DOHH2 (cell line): ENCODE data around the gene NUDT19.
"Not testable (repeated sequence)": the region's sequence is repeated elsewhere in the genome, so short reads cannot be mapped to it uniquely, and the experiment has no call there.

Experiments used
- H3F3A ChIP-seq: fragments of 200-600 bp; sonication (generic), shearing (Covaris generic); 2 replicates; pipeline ENCODE4 v1.6.0; 2016; ENCODE audit warnings: antibody characterized with exemption, mild to moderate bottlenecking; ENCODE audit not compliant: control insufficient read depth, insufficient read depth
- H3K27ac ChIP-seq: fragments of 200-600 bp; sonication (generic); 2 replicates; pipeline ENCODE4 v1.5.1; 2014; ENCODE audit warnings: low read depth, mild to moderate bottlenecking, low read length, moderate library complexity
- H3K27me3 ChIP-seq: fragments of 200-600 bp; sonication (generic); 2 replicates; pipeline ENCODE4 v1.6.1; 2014; ENCODE audit warnings: mild to moderate bottlenecking, low read length, mixed read lengths; ENCODE audit not compliant: control insufficient read depth
- H3K36me3 ChIP-seq: fragments of 200-600 bp; sonication (generic); 2 replicates; pipeline ENCODE4 v1.6.1; 2014; ENCODE audit warnings: mild to moderate bottlenecking, low read length, moderate library complexity, mixed read lengths; ENCODE audit not compliant: control insufficient read depth
- H3K4me1 ChIP-seq: fragments of 200-600 bp; sonication (generic); 2 replicates; pipeline ENCODE4 v1.6.1; 2014; ENCODE audit warnings: mild to moderate bottlenecking, low read length, mixed read lengths; ENCODE audit not compliant: control insufficient read depth
- H3K4me2 ChIP-seq: fragments of 200-600 bp; sonication (generic); 2 replicates; pipeline ENCODE4 v1.6.0; 2014; ENCODE audit warnings: mild to moderate bottlenecking, low read length, moderate library complexity
- H3K4me3 ChIP-seq: fragments of 200-600 bp; sonication (generic); 2 replicates; pipeline ENCODE4 v1.5.1; 2014; ENCODE audit warnings: mild to moderate bottlenecking, low read length, mixed read lengths
- H3K79me2 ChIP-seq: fragments of 200-600 bp; sonication (generic); 2 replicates; pipeline ENCODE4 v1.6.1; 2014; ENCODE audit warnings: mild to moderate bottlenecking, low read length, mixed read lengths; ENCODE audit not compliant: control insufficient read depth
- H3K9me2 ChIP-seq: fragments of 200-600 bp; sonication (generic); replicated peaks from 2 replicates; pipeline ENCODE4 v1.6.1; 2014; ENCODE audit warnings: mild to moderate bottlenecking, low read length, mixed read lengths; ENCODE audit not compliant: control insufficient read depth
- H3K9me3 ChIP-seq: fragments of 200-600 bp; sonication (generic); 2 replicates; pipeline ENCODE4 v1.6.1; 2014; ENCODE audit warnings: antibody characterized with exemption, low read length, mixed read lengths; ENCODE audit not compliant: control insufficient read depth, insufficient read depth
- H4K20me1 ChIP-seq: fragments of 200-600 bp; sonication (generic); 2 replicates; pipeline ENCODE4 v1.6.0; 2014; ENCODE audit warnings: low read depth, mild to moderate bottlenecking, antibody characterized with exemption, low read length, moderate library complexity; ENCODE audit not compliant: control insufficient read depth, insufficient read depth
- EZH2phosphoT487 ChIP-seq: fragments of 200-600 bp; sonication (generic); IDR thresholded peaks from 2 replicates; pipeline ENCODE4 v1.6.1; 2017; ENCODE audit warnings: borderline replicate concordance, mild to moderate bottlenecking, antibody characterized with exemption, low read length, moderate library complexity, mixed read lengths
- TF ChIP-seq, protein P1 (sequence below): fragments of 200-600 bp; sonication (generic); IDR thresholded peaks from one replicate; pipeline ENCODE4 v1.5.1; 2014; ENCODE audit warnings: antibody characterized with exemption, mild to moderate bottlenecking, low read depth, low read length; ENCODE audit not compliant: poor library complexity, severe bottlenecking

The NUDT19 gene

DNA sequence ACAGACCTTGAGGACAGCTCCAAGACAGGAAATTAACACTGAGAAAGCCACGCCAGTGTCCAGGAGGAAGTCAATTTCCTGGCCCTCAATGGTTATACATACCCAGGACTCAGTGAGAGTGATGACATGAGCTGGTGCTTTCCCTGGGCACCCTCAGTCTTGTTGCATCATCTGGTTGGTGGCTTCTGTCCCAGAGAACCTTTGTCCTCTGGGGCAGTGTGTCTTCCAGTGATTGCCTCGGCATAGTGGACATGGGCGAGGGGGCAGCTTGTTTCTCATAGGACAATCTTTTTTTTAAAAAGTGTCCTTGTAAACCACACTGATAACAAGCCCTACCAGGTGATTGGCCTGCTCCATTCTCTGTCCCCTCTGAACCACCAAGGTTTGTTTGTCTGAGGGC lies 5.2 kb downstream of the NUDT19 start:
- H3K4me2 ChIP-seq, H3K4me3 ChIP-seq, H3K9me2 ChIP-seq, H4K20me1 ChIP-seq, H3K27ac ChIP-seq, H3F3A ChIP-seq, H3K27me3 ChIP-seq: not testable (repeated sequence)
- H3K4me1 ChIP-seq, result peaks cover 24% of the 10 kb centered on the region
- H3K79me2 ChIP-seq, result peaks cover 99% of the 10 kb centered on the region
- H3K36me3 ChIP-seq, result peaks cover 88% of the 10 kb centered on the region
- H3K9me3 ChIP-seq, result peaks cover 11% of the 10 kb centered on the region; the same call in 1 of the 2 replicates

DNA sequence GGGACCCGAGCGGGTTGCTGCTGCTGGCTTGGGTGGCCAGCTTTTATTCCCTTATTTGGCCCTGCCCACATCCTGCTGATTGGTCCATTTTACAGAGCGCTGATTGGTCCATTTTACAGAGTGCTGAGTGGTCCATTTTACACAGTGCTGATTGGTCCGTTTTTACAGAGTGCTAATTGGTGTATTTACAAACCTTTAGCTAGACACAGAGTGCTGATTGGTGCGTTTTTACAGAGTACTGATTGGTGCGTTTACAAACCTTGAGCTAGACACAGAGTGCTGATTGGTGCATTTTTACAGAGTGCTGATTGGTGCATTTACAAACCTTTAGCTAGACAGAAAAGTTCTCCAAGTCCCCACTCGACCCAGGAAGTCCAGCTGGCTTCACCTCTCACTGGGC lies 8.5 kb downstream of the NUDT19 start:
- Histone ChIP-seq H3K79me2 (peaks cover 97% of the 10 kb centered on the region), H3K9me3 (peaks cover 18% of the 10 kb centered on the region; the same call in 1 of the 2 replicates), H3K36me3 (peaks cover 91% of the 10 kb centered on the region)
- not testable (repeated sequence) for H3K4me2 ChIP-seq, H3K4me3 ChIP-seq, H3K4me1 ChIP-seq, H4K20me1 ChIP-seq, H3F3A ChIP-seq, H3K27ac ChIP-seq, H3K27me3 ChIP-seq, H3K9me2 ChIP-seq

DNA sequence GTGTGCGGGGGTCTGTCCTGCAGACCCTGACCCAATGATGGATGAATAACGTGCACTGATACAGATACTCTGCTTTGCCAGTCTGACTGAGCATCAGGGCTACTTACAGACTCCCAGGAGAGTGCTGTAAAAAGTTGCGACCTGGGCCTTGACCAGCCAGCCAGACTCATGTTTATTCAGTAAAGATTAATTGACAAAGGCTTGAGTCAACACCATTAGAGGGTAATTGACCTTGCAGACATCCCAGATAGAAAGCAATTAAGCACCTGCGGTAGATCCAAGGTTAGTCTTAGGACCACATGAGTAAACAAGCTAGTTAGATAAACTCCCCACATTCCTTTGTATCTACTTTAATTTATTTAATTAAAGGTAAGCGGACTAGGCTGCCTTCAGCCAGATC lies 10.4 kb downstream of the NUDT19 start:
- TF ChIP-seq EZH2phosphoT487, result no peak
- TF ChIP-seq, protein P1, sequence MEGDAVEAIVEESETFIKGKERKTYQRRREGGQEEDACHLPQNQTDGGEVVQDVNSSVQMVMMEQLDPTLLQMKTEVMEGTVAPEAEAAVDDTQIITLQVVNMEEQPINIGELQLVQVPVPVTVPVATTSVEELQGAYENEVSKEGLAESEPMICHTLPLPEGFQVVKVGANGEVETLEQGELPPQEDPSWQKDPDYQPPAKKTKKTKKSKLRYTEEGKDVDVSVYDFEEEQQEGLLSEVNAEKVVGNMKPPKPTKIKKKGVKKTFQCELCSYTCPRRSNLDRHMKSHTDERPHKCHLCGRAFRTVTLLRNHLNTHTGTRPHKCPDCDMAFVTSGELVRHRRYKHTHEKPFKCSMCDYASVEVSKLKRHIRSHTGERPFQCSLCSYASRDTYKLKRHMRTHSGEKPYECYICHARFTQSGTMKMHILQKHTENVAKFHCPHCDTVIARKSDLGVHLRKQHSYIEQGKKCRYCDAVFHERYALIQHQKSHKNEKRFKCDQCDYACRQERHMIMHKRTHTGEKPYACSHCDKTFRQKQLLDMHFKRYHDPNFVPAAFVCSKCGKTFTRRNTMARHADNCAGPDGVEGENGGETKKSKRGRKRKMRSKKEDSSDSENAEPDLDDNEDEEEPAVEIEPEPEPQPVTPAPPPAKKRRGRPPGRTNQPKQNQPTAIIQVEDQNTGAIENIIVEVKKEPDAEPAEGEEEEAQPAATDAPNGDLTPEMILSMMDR, result no peak
- H3K9me2 ChIP-seq, result no peaks in the 10 kb centered on the region
- peaks cover 18% of the 10 kb centered on the region; the same call in 1 of the 2 replicates for H3K9me3 ChIP-seq
- H3K4me2 ChIP-seq, result no peak overlapping the region
- no peaks in the 10 kb centered on the region for H3K4me1 ChIP-seq
- H3K4me3 ChIP-seq, result no peak overlapping the region
- H3K27me3 ChIP-seq, result no peaks in the 10 kb centered on the region
- peaks cover 97% of the 10 kb centered on the region for H3K79me2 ChIP-seq
- H3F3A ChIP-seq, result no peaks in the 10 kb centered on the region
- peaks cover 86% of the 10 kb centered on the region for H3K36me3 ChIP-seq
- H3K27ac ChIP-seq, result no peak overlapping the region
- no peaks in the 10 kb centered on the region for H4K20me1 ChIP-seq

DNA sequence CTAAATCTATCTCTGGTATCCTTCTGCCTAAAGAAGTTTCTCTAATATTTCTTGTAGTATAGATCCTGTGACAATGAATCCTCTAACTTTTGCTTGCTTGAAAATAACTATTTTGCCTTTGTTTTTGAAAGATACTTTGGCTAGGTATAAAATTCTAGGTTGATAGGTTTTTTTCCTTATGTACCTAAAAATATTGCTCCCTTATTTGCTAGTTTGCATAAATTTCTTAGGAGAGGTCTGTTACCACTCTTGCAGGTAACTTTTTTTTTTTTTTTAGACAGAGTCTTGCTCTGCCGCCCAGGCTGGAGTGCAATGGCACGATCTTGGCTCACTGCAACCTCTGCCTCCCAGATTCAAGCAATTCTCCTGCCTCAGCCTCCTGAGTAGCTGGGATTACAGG lies 12.4 kb downstream of the NUDT19 start:
- not testable (repeated sequence) for H3K4me1 ChIP-seq, H3K4me3 ChIP-seq, H3K4me2 ChIP-seq, H4K20me1 ChIP-seq, H3K27me3 ChIP-seq, H3F3A ChIP-seq, H3K9me2 ChIP-seq, H3K27ac ChIP-seq
- Histone ChIP-seq H3K9me3 (peaks cover 16% of the 10 kb centered on the region; the same call in 1 of the 2 replicates), H3K79me2 (peaks cover 87% of the 10 kb centered on the region), H3K36me3 (peaks cover 74% of the 10 kb centered on the region)

DNA sequence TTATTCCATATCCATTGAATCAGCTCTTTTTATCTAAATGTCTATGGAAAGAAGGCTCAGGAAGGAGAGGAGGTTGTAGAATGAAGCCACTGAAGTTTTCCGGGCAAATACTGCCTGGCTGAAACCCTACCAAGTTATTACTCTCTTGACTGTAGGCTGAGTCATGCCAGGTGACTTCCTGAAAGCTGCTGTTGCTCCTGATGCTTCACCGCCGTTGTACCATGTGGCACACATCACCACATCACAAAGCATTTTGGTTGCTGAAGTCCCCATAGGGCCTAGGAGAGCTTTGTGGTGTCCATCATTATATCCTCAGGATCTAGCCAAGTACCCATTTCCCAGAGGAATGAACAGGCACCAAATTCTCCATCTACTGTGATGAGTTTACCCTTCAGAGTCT lies 16.8 kb downstream of the NUDT19 start:
- no peaks in the 10 kb centered on the region for H3K9me2 ChIP-seq
- no peaks in the 10 kb centered on the region for H3K4me1 ChIP-seq
- no peak overlapping the region for H3K4me2 ChIP-seq
- peaks cover 45% of the 10 kb centered on the region for H3K79me2 ChIP-seq
- no peaks in the 10 kb centered on the region for H4K20me1 ChIP-seq
- peaks cover 6% of the 10 kb centered on the region; the same call in 1 of the 2 replicates for H3K9me3 ChIP-seq
- TF ChIP-seq EZH2phosphoT487, result no peak
- TF ChIP-seq, protein P1, result no peak
- H3K4me3 ChIP-seq, result no peak overlapping the region
- H3K27ac ChIP-seq, result no peak overlapping the region
- no peaks in the 10 kb centered on the region for H3F3A ChIP-seq
- H3K36me3 ChIP-seq, result peaks cover 45% of the 10 kb centered on the region
- no peaks in the 10 kb centered on the region for H3K27me3 ChIP-seq
